ENCODE data around the gene TRRAP.
A peak's percentile ranks its signal among the peaks of the same experiment; 100 is the strongest.
"Not testable (repeated sequence)": the region's sequence is repeated elsewhere in the genome, so short reads cannot be mapped to it uniquely, and the experiment has no call there.

The TRRAP gene

GRCh38 chr7:99042957-99043356, 164.6 kb downstream of the TRRAP start:
- TF ChIP-seq ZFX (IDR thresholded peaks at IDR 0.05; ENCODE audit: borderline replicate concordance) (no peak), CTCF (IDR thresholded peaks at IDR 0.05) (no peak)

GRCh38 chr7:99044858-99045257, 166.5 kb downstream of the TRRAP start:
- H3K27ac ChIP-seq, result not testable (repeated sequence)

More at GRCh38 chr7:99042957-99043356, 164.6 kb downstream of the TRRAP start:
- peak overlapping the region; percentile 1; the same call in 1 of the 2 replicates for H3K27ac ChIP-seq

DNA sequence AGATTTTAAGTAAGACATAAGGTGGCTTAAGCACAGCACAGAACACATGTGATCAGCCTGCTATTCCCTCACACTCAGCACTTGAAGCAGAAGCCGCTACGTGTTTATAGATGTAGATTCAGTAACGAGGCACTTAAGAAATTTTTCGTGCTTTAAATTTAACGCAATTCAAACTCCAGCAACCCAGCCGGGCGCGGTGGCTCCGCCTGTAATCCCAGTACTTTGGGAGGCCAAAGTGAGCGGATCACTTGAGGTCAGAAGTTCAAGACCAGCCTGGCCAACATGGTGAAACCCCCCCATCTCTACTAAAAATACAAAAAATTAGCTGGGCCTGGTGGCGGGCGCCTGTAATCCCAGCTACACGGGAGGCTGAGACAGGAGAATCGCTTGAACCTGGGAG, 167.9 kb downstream of the TRRAP start:
- peak overlapping the region; percentile 26; the same call in 1 of the 2 replicates for H3K27ac ChIP-seq

- no peak overlapping the region for H3K27ac ChIP-seq
- TF ChIP-seq CTCF (IDR thresholded peaks at IDR 0.05), result no peak
- TF ChIP-seq ZFX (IDR thresholded peaks at IDR 0.05; ENCODE audit: borderline replicate concordance), result no peak
Measured at GRCh38 chr7:99046722-99047121, 168.4 kb downstream of the TRRAP start.

- TF ChIP-seq ZFX (IDR thresholded peaks at IDR 0.05; ENCODE audit: borderline replicate concordance), result no peak
- TF ChIP-seq CTCF (IDR thresholded peaks at IDR 0.05), result no peak
- no peak overlapping the region for H3K27ac ChIP-seq
Measured at GRCh38 chr7:99047526-99048077, 169.3 kb downstream of the TRRAP start.

- TF ChIP-seq ZFX (IDR thresholded peaks at IDR 0.05; ENCODE audit: borderline replicate concordance) (no peak), CTCF (IDR thresholded peaks at IDR 0.05) (no peak)
- H3K27ac ChIP-seq, result no peak overlapping the region
Measured at GRCh38 chr7:99050971-99051370, 172.6 kb downstream of the TRRAP start.

DNA sequence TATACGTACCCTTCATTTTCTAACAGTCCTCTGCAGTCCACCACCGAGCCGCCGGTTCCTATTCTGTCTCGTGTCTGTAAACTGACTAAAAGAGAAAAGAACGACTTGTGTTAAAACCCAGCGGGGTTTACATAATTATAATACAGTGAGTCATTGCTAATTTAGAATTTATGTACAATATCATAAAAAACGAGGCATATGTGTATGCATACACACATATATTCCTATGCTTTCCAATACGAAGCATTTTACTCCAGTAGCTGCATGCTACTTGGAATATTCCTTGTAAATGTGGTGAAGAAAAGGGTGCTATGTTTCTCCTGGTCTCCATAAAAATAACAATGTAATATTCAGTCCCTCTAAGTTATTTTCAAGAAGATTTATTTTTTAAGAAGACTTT, 176.4 kb downstream of the TRRAP start:
- TF ChIP-seq CTCF (IDR thresholded peaks at IDR 0.05) (no peak), ZFX (IDR thresholded peaks at IDR 0.05; ENCODE audit: borderline replicate concordance) (no peak)
- no peak overlapping the region for H3K27ac ChIP-seq

DNA sequence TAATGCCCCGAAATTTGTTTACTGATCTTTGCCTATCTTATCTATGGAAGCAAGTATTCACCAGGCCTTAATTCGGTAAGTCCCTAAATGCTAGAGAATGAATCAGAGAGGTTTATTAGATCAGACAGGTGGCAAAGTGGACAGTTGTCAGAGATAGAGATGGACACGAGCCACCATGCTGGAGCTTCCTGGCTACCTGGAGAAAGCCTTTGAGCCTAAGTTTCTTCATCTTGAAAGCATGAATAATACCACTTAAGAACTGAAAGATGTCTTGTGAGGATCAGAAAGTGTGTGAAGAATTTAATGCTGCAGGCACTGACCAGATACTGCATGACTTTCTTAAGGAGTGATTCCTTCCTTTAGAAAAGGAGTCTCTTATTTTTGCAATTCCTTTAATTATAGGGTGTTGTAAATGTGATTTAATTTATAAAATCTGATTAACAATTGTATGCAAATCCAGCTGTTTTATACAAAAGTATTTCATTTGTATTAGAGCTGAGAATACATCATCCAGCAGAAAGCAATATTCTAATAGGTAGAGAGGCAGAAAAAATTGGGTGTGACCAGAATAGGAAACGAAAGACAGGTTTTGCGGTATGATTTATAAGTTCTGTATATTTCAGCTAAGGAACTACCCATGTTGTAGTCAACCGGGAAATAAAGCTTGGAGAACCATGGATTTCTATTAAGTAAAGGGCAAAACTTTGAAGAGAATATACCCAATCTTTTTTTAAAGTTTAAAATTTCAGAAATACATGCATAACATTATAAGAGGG, 182.9 kb downstream of the TRRAP start:
- no peak for TF ChIP-seq ZFX (IDR thresholded peaks at IDR 0.05; ENCODE audit: borderline replicate concordance)
- no peak for TF ChIP-seq CTCF (IDR thresholded peaks at IDR 0.05)
- H3K27ac ChIP-seq, result no peak overlapping the region
